Measurements from ENCODE around the gene ZDHHC5.

DNA sequence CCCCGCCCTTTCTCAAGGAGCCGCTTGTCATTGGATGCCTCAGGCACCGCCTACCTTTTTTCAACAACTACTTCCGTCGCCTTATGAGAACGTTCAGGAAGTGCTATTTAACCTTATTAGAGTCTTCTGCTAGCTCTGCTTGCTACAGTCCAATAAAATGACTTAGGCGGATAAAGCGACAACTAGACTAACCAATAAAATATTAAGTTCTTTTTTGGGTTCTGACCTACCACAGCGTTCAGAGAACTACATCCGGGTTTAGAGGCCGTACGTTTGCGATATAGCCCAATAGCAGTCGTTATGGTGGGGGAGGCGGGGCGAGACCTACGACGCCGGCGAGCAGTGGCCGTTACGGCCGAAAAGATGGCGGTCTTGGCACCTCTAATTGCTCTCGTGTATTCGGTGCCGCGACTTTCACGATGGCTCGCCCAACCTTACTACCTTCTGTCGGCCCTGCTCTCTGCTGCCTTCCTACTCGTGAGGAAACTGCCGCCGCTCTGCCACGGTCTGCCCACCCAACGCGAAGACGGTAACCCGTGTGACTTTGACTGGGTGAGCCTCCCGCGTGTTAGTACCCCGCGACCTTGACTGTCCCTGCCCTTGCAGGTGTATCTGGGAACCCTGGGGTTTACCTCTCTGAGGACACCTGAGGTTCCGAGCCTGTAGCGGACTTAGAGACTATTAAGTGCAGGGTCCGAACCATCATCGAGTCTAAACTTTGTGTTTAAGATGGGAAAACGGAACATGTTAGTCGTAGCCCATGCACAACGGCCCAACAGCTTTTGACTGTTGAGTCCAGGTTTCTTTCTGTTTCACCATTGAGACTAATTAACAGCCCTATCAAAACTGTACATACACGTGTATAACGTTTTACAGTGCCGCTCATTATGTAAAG is 44.6 kb downstream of the ZDHHC5 start, which contains the start of gene TMX2:
- TF ChIP-seq, protein P1, sequence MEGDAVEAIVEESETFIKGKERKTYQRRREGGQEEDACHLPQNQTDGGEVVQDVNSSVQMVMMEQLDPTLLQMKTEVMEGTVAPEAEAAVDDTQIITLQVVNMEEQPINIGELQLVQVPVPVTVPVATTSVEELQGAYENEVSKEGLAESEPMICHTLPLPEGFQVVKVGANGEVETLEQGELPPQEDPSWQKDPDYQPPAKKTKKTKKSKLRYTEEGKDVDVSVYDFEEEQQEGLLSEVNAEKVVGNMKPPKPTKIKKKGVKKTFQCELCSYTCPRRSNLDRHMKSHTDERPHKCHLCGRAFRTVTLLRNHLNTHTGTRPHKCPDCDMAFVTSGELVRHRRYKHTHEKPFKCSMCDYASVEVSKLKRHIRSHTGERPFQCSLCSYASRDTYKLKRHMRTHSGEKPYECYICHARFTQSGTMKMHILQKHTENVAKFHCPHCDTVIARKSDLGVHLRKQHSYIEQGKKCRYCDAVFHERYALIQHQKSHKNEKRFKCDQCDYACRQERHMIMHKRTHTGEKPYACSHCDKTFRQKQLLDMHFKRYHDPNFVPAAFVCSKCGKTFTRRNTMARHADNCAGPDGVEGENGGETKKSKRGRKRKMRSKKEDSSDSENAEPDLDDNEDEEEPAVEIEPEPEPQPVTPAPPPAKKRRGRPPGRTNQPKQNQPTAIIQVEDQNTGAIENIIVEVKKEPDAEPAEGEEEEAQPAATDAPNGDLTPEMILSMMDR (IDR thresholded peaks at IDR 0.05; ENCODE audit: low read depth, low read length): no peak
- peak; percentile 93 for TF ChIP-seq MYC (IDR thresholded peaks at IDR 0.05; ENCODE audit: low read depth, low read length)
- TF ChIP-seq, protein P2, sequence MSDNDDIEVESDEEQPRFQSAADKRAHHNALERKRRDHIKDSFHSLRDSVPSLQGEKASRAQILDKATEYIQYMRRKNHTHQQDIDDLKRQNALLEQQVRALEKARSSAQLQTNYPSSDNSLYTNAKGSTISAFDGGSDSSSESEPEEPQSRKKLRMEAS (IDR thresholded peaks at IDR 0.05; ENCODE audit: low read depth, low read length): peak; percentile 83
